ENCODE data around the gene CAPN5. TPM values are rescaled to one million over a fixed set of nuclear protein-coding genes. Genes with fewer than 3 reads are reported as not detected.

The CAPN5 gene
- total RNA-seq, 1 donor from 2014 or later, result 15.0 TPM

DNA sequence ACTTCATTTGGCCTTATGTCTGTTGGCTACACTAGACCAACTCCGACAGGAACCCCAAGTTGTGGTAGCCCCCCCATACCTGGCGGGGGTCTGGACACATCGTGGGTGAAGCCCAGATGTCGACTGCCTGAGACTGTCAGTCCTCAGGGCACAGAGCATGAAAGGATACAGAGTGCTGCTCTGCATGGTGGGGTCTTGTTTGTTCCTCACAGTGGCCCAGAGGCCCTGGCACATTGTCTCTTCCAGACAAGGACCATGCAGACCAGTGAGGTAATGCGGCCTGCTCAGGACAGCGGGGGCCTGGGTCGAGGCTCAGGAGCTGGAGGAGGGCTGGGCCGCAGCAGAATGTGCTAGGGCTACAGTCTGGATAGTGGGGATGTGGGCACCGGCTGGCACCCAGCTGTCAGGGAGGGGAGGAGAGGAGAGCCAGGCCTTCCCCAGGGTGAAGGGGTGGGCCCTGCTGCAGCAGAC lies 14.6 kb downstream of the CAPN5 start:
- Histone ChIP-seq H3K27ac (no peak overlapping the region), H3K4me3 (no peak overlapping the region), H3K4me1 (peaks cover 24% of the 10 kb centered on the region), H3K9me3 (no peaks in the 10 kb centered on the region), H3K27me3 (no peaks in the 10 kb centered on the region), H3K36me3 (no peaks in the 10 kb centered on the region)
- no peak for TF ChIP-seq POLR2A (IDR thresholded peaks at IDR 0.05)
- TF ChIP-seq POLR2AphosphoS5 (IDR thresholded peaks at IDR 0.05; ENCODE audit: insufficient read depth in 1 of 2, low read depth in 1 of 2), result no peak
- TF ChIP-seq, protein P1, sequence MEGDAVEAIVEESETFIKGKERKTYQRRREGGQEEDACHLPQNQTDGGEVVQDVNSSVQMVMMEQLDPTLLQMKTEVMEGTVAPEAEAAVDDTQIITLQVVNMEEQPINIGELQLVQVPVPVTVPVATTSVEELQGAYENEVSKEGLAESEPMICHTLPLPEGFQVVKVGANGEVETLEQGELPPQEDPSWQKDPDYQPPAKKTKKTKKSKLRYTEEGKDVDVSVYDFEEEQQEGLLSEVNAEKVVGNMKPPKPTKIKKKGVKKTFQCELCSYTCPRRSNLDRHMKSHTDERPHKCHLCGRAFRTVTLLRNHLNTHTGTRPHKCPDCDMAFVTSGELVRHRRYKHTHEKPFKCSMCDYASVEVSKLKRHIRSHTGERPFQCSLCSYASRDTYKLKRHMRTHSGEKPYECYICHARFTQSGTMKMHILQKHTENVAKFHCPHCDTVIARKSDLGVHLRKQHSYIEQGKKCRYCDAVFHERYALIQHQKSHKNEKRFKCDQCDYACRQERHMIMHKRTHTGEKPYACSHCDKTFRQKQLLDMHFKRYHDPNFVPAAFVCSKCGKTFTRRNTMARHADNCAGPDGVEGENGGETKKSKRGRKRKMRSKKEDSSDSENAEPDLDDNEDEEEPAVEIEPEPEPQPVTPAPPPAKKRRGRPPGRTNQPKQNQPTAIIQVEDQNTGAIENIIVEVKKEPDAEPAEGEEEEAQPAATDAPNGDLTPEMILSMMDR (IDR thresholded peaks at IDR 0.05), result no peak
- DNase-seq (ENCODE audit: extremely low spot score in 2 of 2), result no peak
- intact Hi-C loops (cut with DNase I), result loop anchor here (5.0 kb wide), 1 partner anchor 1379 kb away; no protein-coding TSS in a partner anchor

GRCh38 chr11:77081976-77082836 lies 15.4 kb downstream of the CAPN5 start:
- H3K27ac ChIP-seq, result peak overlapping the region; percentile 45
- no peak for DNase-seq (ENCODE audit: extremely low spot score in 2 of 2)
- H3K9me3 ChIP-seq, result no peaks in the 10 kb centered on the region
- TF ChIP-seq, protein P1 (IDR thresholded peaks at IDR 0.05), result no peak
- H3K36me3 ChIP-seq, result no peaks in the 10 kb centered on the region
- peak overlapping the region in 1 of 2 donors; percentile 1 for H3K4me3 ChIP-seq
- intact Hi-C loops (cut with DNase I), result loop anchor here (5.0 kb wide), 1 partner anchor 1380 kb away; no protein-coding TSS in a partner anchor
- H3K27me3 ChIP-seq, result no peaks in the 10 kb centered on the region
- H3K4me1 ChIP-seq, result peaks cover 24% of the 10 kb centered on the region

- peak overlapping the region in 1 of 2 donors; percentile 1 for H3K4me3 ChIP-seq
- no peak for DNase-seq (ENCODE audit: extremely low spot score in 2 of 2)
Observed at GRCh38 chr11:77082838-77083565, 16.2 kb downstream of the CAPN5 start.

GRCh38 chr11:77083566-77084245 lies 16.9 kb downstream of the CAPN5 start:
- intact Hi-C loops (cut with DNase I), result loop anchor here (5.0 kb wide), 1 partner anchor 1381 kb away; no protein-coding TSS in a partner anchor
- no peaks in the 10 kb centered on the region for H3K9me3 ChIP-seq
- H3K27ac ChIP-seq, result no peak overlapping the region

More at GRCh38 chr11:77082838-77083565, 16.2 kb downstream of the CAPN5 start:
- Histone ChIP-seq H3K36me3 (no peaks in the 10 kb centered on the region), H3K4me1 (peaks cover 24% of the 10 kb centered on the region), H3K27me3 (no peaks in the 10 kb centered on the region), H3K27ac (peak overlapping the region; percentile 45), H3K9me3 (no peaks in the 10 kb centered on the region)
- no peak for TF ChIP-seq POLR2AphosphoS5 (IDR thresholded peaks at IDR 0.05; ENCODE audit: insufficient read depth in 1 of 2, low read depth in 1 of 2)
- no peak for TF ChIP-seq POLR2A (IDR thresholded peaks at IDR 0.05)
- TF ChIP-seq, protein P1 (IDR thresholded peaks at IDR 0.05), result no peak
- intact Hi-C loops (cut with DNase I), result loop anchor here (5.0 kb wide), 1 partner anchor 1381 kb away; no protein-coding TSS in a partner anchor

More at GRCh38 chr11:77083566-77084245, 16.9 kb downstream of the CAPN5 start:
- peaks cover 24% of the 10 kb centered on the region for H3K4me1 ChIP-seq
- no peaks in the 10 kb centered on the region for H3K36me3 ChIP-seq
- H3K27me3 ChIP-seq, result no peaks in the 10 kb centered on the region
- TF ChIP-seq POLR2A (IDR thresholded peaks at IDR 0.05) (no peak), POLR2AphosphoS5 (IDR thresholded peaks at IDR 0.05; ENCODE audit: insufficient read depth in 1 of 2, low read depth in 1 of 2) (no peak)
- H3K4me3 ChIP-seq, result no peak overlapping the region
- no peak for DNase-seq (ENCODE audit: extremely low spot score in 2 of 2)
